RWPE1 (cell line): ENCODE results near the gene MYO18B.

ENCODE experiments used
- CTCF ChIA-PET: fragments of 350-600 bp; sonication (Branson Sonifier 250); formaldehyde crosslinking; extraction: SDS; loops from one replicate; lab custom pipeline; 2021; lab: Yijun Ruan, JAX
- POLR2A ChIA-PET: fragments of 400-600 bp; formaldehyde crosslinking; extraction: SDS; loops from one replicate; lab custom pipeline; 2020; ENCODE audit warnings: antibody characterized with exemption; ENCODE audit not compliant: low non-redundant PET; lab: Yijun Ruan, JAX
- DNase-seq: peaks from one replicate; pipeline ENCODE4 v3.0.0; 2012; ENCODE audit warnings: low spot score
- H3K27ac ChIP-seq: fragments of 450-650 bp; 2 replicates; pipeline ENCODE4 v1.5.1; 2017
- TF ChIP-seq, protein P1 (sequence below): fragments of 450-650 bp; conservative IDR thresholded peaks from 2 replicates; pipeline ENCODE4 v1.5.1; 2017; ENCODE audit warnings: low read depth, mild to moderate bottlenecking

Gene MYO18B

GRCh38 chr22:25748140-25748539 lies 6.2 kb downstream of the MYO18B start:
- ChIA-PET CTCF (no interaction called here), POLR2A (no interaction called here)
- DNase-seq: no peak
- H3K27ac ChIP-seq: peak overlapping the region; percentile 56; the same call in 1 of the 2 replicates
- TF ChIP-seq, protein P1, sequence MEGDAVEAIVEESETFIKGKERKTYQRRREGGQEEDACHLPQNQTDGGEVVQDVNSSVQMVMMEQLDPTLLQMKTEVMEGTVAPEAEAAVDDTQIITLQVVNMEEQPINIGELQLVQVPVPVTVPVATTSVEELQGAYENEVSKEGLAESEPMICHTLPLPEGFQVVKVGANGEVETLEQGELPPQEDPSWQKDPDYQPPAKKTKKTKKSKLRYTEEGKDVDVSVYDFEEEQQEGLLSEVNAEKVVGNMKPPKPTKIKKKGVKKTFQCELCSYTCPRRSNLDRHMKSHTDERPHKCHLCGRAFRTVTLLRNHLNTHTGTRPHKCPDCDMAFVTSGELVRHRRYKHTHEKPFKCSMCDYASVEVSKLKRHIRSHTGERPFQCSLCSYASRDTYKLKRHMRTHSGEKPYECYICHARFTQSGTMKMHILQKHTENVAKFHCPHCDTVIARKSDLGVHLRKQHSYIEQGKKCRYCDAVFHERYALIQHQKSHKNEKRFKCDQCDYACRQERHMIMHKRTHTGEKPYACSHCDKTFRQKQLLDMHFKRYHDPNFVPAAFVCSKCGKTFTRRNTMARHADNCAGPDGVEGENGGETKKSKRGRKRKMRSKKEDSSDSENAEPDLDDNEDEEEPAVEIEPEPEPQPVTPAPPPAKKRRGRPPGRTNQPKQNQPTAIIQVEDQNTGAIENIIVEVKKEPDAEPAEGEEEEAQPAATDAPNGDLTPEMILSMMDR: no peak

DNA sequence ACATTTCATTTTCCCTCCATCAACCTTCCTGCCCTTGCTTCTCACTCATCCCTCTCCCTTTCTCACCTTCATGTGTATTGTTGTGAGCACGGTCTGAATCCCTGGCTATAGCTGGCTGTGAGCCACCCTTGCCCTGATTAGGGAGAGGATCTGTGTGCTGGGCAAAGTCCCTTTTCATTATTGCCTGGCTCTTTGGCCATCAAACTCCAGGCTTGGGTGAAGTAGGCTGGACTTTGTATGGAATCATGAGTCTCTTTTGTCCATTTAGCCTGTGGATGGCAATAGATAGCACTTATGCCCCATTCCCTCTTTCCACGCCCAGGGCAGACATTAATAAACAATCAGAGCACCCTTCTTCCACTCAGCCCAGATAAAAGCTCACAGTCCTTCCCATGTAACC lies 6.7 kb downstream of the MYO18B start:
- TF ChIP-seq, protein P1: no peak
- ChIA-PET POLR2A (no interaction called here), CTCF (no interaction called here)
- DNase-seq: no peak
- H3K27ac ChIP-seq: no peak overlapping the region

GRCh38 chr22:25749420-25750169 lies 7.6 kb downstream of the MYO18B start:
- DNase-seq: no peak
- ChIA-PET POLR2A (no interaction called here), CTCF (no interaction called here)
- TF ChIP-seq, protein P1: no peak
- no peak overlapping the region for H3K27ac ChIP-seq

GRCh38 chr22:25750569-25751173 lies 8.7 kb downstream of the MYO18B start:
- DNase-seq: no peak
- POLR2A ChIA-PET: no interaction called here
- TF ChIP-seq, protein P1: no peak
- CTCF ChIA-PET: no interaction called here
- H3K27ac ChIP-seq: no peak overlapping the region

DNA sequence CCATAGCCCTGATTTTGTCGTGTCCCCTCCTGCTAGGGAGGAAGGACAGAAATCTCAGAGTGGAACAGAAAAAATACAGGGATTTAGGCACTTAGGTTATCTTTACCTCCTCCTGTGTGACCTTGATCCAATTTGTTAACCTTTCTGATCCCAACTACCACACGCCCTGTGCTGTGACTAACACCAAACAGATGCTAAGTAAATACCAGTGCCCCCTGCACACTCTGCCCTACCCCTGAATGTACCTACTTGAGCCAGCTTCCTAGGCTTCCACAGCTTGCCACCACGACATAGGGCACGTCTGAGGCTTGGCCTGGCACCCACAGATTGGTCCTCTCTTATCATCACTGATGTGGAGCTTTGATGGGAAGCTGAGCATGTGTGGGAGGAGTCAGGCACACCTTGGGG lies 9.2 kb downstream of the MYO18B start:
- ChIA-PET POLR2A (no interaction called here), CTCF (no interaction called here)
- TF ChIP-seq, protein P1: no peak
- H3K27ac ChIP-seq: no peak overlapping the region
- no peak for DNase-seq

- ChIA-PET POLR2A (no interaction called here), CTCF (no interaction called here)
- H3K27ac ChIP-seq: no peak overlapping the region
- DNase-seq: no peak
- TF ChIP-seq, protein P1: no peak
Measured at GRCh38 chr22:25752615-25753214, 10.7 kb downstream of the MYO18B start.
